NB4 (cell line): ENCODE results near the gene RAB4B.
A peak's percentile ranks its signal among the peaks of the same experiment; 100 is the strongest.

Source experiments
- DNase-seq: peaks from one replicate; pipeline ENCODE4 v3.0.0; 2010; ENCODE audit warnings: low read depth
- H3K4me3 ChIP-seq: one replicate; pipeline ENCODE4 v1.5.1; 2011; ENCODE audit warnings: mild to moderate bottlenecking, low read depth, low read length, moderate library complexity
- MAX ChIP-seq: IDR thresholded peaks from 2 replicates; pipeline ENCODE4 v1.6.1; 2011; ENCODE audit warnings: low read depth, low read length
- MYC ChIP-seq: IDR thresholded peaks from 2 replicates; pipeline ENCODE4 v1.6.1; 2011; ENCODE audit warnings: low read depth, low read length
- POLR2A ChIP-seq: IDR thresholded peaks from 2 replicates; pipeline ENCODE4 v1.6.1; 2011; ENCODE audit warnings: mild to moderate bottlenecking; ENCODE audit not compliant: insufficient read length; ENCODE audit errors: extremely low read depth
- TF ChIP-seq, protein P1 (sequence below): IDR thresholded peaks from one replicate; pipeline ENCODE4 v1.5.1; 2012; ENCODE audit warnings: low read depth, low read length

RAB4B gene

GRCh38 chr19:40750874-40751537, 27.0 kb upstream of the RAB4B start, which contains the start of gene SNRPA:
SNRPA (plus strand) TSS chr19:40751203; CDS start chr19:40751409, 206 bp downstream.
- peak; percentile 94 for DNase-seq
- H3K4me3 ChIP-seq, result peak within 1 kb of the TSS; percentile 88
- peak; percentile 59 for TF ChIP-seq POLR2A
- peak; percentile 85 for TF ChIP-seq MYC
- TF ChIP-seq MAX, result peak; percentile 74
- TF ChIP-seq, protein P1, sequence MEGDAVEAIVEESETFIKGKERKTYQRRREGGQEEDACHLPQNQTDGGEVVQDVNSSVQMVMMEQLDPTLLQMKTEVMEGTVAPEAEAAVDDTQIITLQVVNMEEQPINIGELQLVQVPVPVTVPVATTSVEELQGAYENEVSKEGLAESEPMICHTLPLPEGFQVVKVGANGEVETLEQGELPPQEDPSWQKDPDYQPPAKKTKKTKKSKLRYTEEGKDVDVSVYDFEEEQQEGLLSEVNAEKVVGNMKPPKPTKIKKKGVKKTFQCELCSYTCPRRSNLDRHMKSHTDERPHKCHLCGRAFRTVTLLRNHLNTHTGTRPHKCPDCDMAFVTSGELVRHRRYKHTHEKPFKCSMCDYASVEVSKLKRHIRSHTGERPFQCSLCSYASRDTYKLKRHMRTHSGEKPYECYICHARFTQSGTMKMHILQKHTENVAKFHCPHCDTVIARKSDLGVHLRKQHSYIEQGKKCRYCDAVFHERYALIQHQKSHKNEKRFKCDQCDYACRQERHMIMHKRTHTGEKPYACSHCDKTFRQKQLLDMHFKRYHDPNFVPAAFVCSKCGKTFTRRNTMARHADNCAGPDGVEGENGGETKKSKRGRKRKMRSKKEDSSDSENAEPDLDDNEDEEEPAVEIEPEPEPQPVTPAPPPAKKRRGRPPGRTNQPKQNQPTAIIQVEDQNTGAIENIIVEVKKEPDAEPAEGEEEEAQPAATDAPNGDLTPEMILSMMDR, result no peak

DNA sequence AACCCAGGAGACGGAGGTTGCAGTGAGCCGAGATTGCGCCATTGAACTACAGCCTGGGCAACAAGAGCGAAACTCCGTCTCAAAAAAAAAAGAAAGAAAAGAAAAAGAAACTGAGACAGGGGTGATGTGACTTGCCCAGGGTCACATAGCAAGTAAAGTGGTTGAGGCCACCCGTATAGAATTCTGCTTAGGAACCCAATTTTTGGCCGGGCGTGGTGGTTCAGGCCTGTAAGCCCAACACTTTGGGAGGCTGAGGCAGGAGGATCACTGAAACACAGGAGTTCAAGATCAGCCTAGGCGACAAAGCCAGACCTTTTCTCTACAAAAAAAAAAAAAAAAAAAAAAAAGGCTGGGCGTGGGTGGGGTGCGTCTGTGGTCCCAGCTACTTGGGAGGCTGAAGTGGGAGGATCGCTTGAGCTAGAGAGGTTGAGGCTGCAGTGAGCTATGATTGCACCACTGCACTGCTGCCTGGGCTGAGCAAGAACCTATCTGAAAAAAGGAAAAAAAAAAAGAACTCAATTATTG, 25.7 kb upstream of the RAB4B start:
- peak; percentile 37 for DNase-seq
- TF ChIP-seq POLR2A (no peak), MAX (no peak), MYC (no peak)
- TF ChIP-seq, protein P1, result no peak
- H3K4me3 ChIP-seq, result peak overlapping the region; percentile 85

- TF ChIP-seq, protein P1, result no peak
- TF ChIP-seq MYC, result no peak
- no peak for TF ChIP-seq MAX
- TF ChIP-seq POLR2A, result no peak
- peak overlapping the region; percentile 48 for H3K4me3 ChIP-seq
Measured at GRCh38 chr19:40754611-40755247, 23.3 kb upstream of the RAB4B start.

GRCh38 chr19:40755248-40755624, 22.8 kb upstream of the RAB4B start:
- no peak for DNase-seq
- TF ChIP-seq MAX, result no peak
- no peak for TF ChIP-seq POLR2A
- TF ChIP-seq MYC, result no peak
- TF ChIP-seq, protein P1, result no peak
- peak overlapping the region; percentile 17 for H3K4me3 ChIP-seq

More at GRCh38 chr19:40754611-40755247, 23.3 kb upstream of the RAB4B start:
- peak; percentile 48 for DNase-seq

DNA sequence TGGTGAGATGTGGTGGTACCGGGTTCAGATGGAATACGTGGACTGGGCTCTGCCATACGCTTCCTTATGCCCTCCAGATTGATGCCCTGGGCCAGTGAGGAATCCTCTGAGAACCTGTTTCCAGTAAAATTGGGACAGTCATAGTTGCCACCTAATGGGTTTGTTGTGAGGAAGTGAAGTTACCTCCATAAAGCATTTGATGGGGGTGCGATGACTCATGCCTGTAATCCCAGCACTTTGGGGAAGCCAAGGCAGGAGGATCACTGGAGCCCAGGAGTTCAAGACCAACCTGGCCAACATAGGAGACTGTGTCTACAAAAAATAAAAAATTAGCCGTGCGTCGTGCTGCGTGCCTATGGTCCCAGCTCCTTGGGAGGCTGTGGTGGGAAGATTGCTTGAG, 22.3 kb upstream of the RAB4B start:
- H3K4me3 ChIP-seq, result peak overlapping the region; percentile 17
- TF ChIP-seq POLR2A (no peak), MYC (no peak), MAX (no peak)
- TF ChIP-seq, protein P1, result no peak
- no peak for DNase-seq
